ENCODE data around the gene PIGM.

Gene PIGM

DNA sequence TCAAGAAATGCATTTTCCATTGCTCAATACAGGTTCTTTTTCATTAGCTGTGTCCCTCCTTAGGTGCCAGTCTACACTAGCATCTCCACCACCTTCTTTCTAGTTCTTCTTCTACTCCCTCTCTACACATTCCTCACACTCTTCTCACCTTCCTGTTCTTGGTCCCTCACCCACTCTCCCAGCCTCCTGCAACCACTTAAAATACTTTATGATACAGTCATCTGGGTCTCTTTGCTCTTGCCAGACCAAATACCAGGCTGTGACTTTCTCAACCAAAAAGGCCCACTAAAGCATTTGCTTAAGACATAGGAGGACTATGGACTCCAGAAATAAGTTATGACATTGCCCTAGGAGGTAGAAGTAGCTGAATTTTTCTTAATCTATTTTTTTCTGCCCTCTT is 35.1 kb downstream of the PIGM start:
- H3K4me3 ChIP-seq (ENCODE audit: low read length): no peak overlapping the region
- no peak for TF ChIP-seq ZNF274 (IDR thresholded peaks at IDR 0.05; ENCODE audit: low read depth, low read length)

DNA sequence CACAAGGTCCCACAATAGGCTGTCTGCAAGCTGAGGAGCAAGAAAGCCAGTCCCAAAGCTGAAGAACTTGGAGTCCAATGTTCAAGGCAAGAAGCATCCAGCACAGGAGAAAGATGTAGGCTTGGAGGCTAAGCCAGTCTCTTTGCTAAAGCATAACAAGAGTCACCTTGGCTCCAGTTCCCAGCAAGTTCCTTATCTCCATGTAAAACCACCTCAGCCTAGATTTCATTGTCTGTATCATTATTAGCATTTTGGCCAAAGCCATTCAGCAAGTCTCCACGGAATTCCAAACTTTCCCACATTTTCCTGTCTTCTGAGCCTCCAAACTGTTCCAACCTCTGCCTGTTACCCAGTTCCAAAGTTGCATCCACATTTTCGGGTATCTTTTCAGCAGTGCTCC is 36.9 kb downstream of the PIGM start:
- no peak for TF ChIP-seq ZNF274 (IDR thresholded peaks at IDR 0.05; ENCODE audit: low read depth, low read length)
- no peak overlapping the region for H3K4me3 ChIP-seq (ENCODE audit: low read length)

DNA sequence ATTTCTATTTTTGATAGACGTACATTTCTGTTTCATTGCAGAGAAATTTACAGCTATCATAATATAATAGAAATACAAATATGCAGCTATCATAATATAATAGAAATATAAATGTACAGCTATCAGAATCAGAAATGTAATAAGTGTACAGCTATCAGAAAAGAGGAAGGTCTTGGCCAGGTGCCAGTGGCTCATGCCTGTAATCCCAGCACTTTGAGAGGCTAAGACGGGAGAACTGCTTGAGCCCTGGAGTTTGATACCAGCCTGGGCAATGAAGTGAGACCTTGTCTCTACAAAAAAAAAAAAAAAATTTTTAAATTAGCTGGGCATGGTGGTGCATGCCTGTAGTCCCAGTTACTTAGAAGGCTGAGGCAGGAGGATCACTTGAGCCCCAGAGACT is 37.9 kb downstream of the PIGM start:
- H3K4me3 ChIP-seq (ENCODE audit: low read length): no peak overlapping the region
- TF ChIP-seq ZNF274 (IDR thresholded peaks at IDR 0.05; ENCODE audit: low read depth, low read length): no peak

GRCh38 chr1:159992161-159992560 is 39.6 kb downstream of the PIGM start:
- no peak overlapping the region for H3K4me3 ChIP-seq (ENCODE audit: low read length)
- no peak for TF ChIP-seq ZNF274 (IDR thresholded peaks at IDR 0.05; ENCODE audit: low read depth, low read length)

DNA sequence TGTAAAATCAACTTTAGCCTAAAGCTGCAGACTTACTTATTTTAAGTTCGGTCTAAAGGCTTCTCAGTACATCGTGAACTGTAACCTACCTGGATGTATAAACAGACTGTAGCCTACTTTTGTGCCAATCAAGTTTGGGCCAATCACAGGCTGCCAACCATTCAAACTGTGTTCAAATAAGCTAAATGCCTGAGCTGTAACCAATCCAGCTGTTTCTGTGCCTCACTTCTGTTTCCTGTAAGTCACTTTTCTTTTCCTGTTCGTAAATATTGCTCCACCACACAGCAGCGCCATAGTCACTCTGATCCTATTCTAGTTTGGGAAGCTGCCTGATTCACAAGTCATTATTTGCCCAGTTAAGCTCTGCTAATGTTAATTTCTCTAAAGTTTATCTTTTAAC is 40.3 kb downstream of the PIGM start:
- no peak for TF ChIP-seq ZNF274 (IDR thresholded peaks at IDR 0.05; ENCODE audit: low read depth, low read length)
- no peak overlapping the region for H3K4me3 ChIP-seq (ENCODE audit: low read length)

DNA sequence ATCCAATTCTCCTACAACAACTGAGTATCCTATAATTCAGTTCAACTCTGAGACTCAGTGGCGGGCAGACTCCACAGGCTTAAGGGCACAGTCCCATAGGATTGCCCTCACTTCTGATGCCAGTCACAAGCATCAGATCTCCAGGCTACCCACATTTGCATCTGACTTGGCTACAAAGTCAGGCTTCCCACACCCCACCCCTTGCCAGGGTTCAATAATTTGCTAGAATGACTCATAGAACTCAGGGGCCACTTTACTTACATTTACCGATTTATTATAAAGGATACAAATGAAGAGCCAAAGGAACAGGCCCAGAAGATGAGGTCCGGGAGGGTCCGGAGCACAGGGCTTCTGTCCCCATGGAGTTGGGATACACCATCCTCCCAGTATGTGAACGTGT is 41.8 kb downstream of the PIGM start:
- no peak for TF ChIP-seq ZNF274 (IDR thresholded peaks at IDR 0.05; ENCODE audit: low read depth, low read length)
- H3K4me3 ChIP-seq (ENCODE audit: low read length): no peak overlapping the region

DNA sequence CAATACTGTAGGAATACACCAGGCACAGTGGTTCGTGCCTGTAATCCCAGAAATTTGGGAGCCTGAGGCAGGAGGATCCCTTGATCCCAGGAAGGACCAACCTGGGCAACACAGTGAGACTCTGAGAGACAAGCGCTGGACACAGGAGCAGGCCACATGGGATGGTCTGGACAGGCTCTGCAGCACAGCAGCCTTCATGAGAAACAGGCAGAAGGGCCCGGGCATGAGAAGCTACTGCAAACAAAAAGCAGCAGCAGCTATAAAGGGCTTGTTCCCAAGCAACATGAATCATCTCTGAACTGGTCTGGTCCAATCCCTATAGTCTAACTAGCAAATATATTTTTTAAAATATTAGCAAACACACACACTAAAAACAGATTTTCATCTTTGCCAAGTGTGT is 42.2 kb downstream of the PIGM start:
- no peak for TF ChIP-seq ZNF274 (IDR thresholded peaks at IDR 0.05; ENCODE audit: low read depth, low read length)
- H3K4me3 ChIP-seq (ENCODE audit: low read length): no peak overlapping the region

DNA sequence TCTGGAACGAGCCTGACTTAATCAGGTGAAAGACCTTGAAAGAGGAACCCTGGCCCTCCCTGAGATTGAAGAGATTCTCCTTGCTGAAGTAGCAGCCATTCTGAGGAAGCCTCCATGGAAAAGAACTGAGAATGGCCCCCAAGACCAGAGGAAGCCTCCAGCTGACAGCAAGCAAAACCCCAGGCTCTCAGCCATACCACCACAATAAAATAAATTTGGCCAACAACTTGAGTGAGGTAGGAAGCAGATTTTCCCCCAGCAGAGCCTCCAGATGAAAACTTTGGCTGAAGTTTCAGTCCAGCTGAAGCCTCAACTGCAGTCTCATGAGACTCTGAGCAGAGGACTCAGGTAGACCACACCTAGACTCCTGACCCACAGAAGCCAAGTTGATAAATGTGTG is 43.8 kb downstream of the PIGM start:
- TF ChIP-seq ZNF274 (IDR thresholded peaks at IDR 0.05; ENCODE audit: low read depth, low read length): no peak
- H3K4me3 ChIP-seq (ENCODE audit: low read length): no peak overlapping the region

DNA sequence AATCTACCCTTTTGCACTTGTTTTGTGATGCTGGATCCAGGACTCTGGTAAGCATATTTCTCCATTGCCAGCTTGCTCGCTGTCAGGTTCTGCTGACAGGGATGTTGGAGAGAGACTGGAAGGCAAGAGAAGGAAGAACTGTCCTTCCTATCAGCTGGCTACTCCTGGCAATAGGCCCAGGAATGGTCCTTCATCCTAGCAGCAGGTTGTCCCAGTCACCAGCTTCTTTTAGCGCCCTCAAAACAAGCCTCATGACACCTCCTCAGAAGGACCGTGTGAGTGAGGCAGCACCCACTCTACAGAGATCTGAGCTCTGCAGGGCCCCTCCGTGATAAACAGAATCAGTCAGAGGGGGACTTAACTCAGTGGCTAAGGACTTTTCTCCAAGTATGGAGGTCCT is 44.6 kb downstream of the PIGM start:
- no peak overlapping the region for H3K4me3 ChIP-seq (ENCODE audit: low read length)
- no peak for TF ChIP-seq ZNF274 (IDR thresholded peaks at IDR 0.05; ENCODE audit: low read depth, low read length)

DNA sequence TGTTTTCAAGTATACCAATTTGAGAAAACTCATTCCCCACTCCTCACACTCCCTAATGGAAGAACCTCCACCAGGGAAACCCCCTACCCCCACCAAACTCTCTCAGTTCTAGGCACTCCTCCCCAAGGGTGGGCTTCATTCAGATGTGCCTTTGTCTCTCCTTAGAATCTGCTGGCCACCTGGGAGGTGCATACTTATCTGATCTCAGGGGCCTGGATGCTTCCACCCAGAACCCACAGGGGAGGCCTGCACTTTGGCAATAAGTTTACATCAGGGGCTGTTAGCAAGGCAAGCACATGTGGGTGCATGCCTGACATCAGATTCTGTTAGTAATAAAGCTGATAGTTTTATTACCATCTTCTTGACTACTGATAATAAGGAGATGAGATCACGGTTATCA is 45.3 kb downstream of the PIGM start:
- H3K4me3 ChIP-seq (ENCODE audit: low read length): no peak overlapping the region
- no peak for TF ChIP-seq ZNF274 (IDR thresholded peaks at IDR 0.05; ENCODE audit: low read depth, low read length)

- no peak for TF ChIP-seq ZNF274 (IDR thresholded peaks at IDR 0.05; ENCODE audit: low read depth, low read length)
- no peak overlapping the region for H3K4me3 ChIP-seq (ENCODE audit: low read length)
These were observed 45.7 kb downstream of the PIGM start for GRCh38 chr1:159986093-159986492.

DNA sequence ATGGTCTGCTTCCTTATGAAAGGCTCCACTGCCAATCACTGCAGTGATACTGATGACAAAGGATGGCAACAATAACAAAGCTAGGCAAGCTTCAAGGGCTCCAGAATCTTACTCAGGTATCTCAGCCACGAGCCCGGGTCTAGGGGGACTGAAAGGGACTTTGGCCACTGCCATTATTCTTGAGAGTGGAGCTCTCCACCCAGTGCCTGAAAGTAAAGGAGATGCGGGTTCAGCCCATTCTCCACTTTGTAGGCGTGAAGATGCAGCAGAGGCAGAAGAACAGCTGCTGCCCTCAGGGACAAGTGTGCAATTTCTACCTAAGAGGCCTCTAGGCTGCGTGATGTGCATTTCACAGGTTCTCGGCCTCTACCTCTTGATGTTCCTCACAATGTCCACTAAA is 46.3 kb downstream of the PIGM start:
- H3K4me3 ChIP-seq (ENCODE audit: low read length): no peak overlapping the region
- TF ChIP-seq ZNF274 (IDR thresholded peaks at IDR 0.05; ENCODE audit: low read depth, low read length): no peak

DNA sequence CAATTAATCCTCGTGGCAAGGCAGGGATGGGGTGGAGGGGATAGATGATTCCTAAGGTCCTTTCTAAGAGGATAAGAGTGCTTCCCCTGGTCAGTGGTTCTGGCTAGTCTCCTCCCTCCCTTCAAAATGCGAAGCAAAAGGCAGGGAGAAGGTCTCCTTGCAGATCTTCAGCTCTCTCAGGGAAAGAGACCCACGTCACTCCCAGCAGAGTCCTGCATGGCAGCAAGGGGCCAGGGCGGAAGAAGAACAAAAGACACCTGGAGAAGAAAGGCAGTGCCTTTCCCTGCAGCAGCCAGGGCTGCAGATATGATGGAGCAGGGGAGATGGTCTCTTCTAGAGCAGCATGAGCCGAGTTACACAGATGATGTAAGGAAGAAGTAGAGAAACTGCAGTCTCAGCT is 48.1 kb downstream of the PIGM start:
- H3K4me3 ChIP-seq (ENCODE audit: low read length): no peak overlapping the region
- no peak for TF ChIP-seq ZNF274 (IDR thresholded peaks at IDR 0.05; ENCODE audit: low read depth, low read length)

GRCh38 chr1:159982280-159982679 is 49.5 kb downstream of the PIGM start:
- H3K4me3 ChIP-seq (ENCODE audit: low read length): no peak overlapping the region
- TF ChIP-seq ZNF274 (IDR thresholded peaks at IDR 0.05; ENCODE audit: low read depth, low read length): no peak

DNA sequence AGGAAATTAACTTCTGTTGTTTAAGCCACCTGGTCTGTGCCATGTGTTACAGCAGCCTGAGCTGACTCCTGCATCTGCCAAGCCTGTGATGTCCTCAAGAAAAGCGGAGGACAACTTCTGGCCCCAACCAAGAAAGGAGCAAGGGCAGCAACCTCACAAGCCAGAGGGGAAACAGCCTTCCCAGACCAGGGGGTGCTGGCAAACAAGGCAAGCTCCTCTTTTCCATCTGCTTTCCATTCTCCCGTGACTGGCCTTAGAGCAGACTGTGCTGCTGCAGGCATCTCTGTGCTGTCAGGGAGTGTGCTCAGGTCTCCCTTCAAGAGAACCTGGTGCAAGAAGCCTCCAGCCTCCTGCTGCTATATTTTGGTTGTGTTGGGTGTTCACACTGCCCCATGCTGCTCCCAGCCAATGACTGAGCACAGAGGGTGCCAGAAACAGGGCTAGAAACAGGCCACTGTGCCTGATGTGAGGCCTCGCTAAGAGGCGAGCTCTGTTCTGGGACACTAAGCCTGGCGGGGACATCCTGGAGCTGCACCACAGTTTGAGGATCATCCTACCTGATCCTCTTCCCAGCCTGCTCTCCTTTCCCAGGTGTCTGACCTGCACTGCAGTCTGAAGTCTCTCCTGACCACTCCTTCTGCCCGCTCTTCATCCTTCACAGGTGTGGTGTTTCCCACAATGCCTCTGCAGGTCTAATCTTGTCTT is 50.3 kb downstream of the PIGM start:
- no peak overlapping the region for H3K4me3 ChIP-seq (ENCODE audit: low read length)
- TF ChIP-seq ZNF274 (IDR thresholded peaks at IDR 0.05; ENCODE audit: low read depth, low read length): no peak

DNA sequence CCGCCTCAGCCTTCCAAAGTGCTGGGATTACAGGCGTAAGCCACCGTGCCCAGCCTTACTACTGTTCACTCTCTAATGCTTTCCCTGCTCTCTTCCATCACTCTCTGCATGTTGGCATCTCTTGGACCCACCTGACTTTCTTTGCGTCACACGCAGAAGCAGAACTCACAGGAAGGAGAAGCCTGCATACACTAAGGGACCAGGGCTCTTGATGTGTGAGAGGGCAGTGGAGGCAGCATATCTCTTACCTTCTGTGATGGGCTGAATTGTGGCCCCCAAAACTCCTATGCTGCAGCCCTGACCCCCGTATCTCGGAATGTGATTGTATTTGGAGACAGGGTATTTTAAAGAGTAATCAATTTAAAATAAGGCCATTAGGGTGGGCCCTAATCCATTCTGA is 51.0 kb downstream of the PIGM start:
- TF ChIP-seq ZNF274 (IDR thresholded peaks at IDR 0.05; ENCODE audit: low read depth, low read length): no peak
- H3K4me3 ChIP-seq (ENCODE audit: low read length): no peak overlapping the region
